ENCODE data around the gene KEAP1. TPM values are rescaled to one million over a fixed set of nuclear protein-coding genes. Genes with fewer than 3 reads are reported as not detected.

Gene KEAP1
- total RNA-seq, 1 experiment from 2014 or later: 75.2 TPM

GRCh38 chr19:10537668-10538067, 34.5 kb upstream of the KEAP1 start:
- H3K4me2 ChIP-seq (ENCODE audit: low read length): no peak overlapping the region
- no peaks in the 10 kb centered on the region for H3K36me3 ChIP-seq (ENCODE audit: control insufficient read depth in 1 of 2, insufficient read depth in 2 of 2, low read length in 2 of 2)
- CTCF ChIA-PET: no interaction called here
- H3K9ac ChIP-seq (ENCODE audit: low read length): no peak overlapping the region
- H3K27me3 ChIP-seq (ENCODE audit: insufficient read depth, low read length): no peaks in the 10 kb centered on the region
- TF ChIP-seq CEBPB (IDR thresholded peaks at IDR 0.05; ENCODE audit: low read depth): no peak
- TF ChIP-seq SP1 (IDR thresholded peaks at IDR 0.05; ENCODE audit: low read depth): no peak
- no peak for TF ChIP-seq CBX3 (IDR thresholded peaks at IDR 0.05; ENCODE audit: low read depth)
- H3K9me2 ChIP-seq (ENCODE audit: insufficient read depth): no peaks in the 10 kb centered on the region
- RAD21 ChIA-PET (ENCODE audit: low non-redundant PET in 1 of 2, low total read pairs in 2 of 2, uncharacterized antibody in 2 of 2, unreplicated experiment in 2 of 2): no interaction called here
- ATAC-seq (no peak), DNase-seq (ENCODE audit: low read depth, low spot score) (no peak)
- H2AFZ ChIP-seq (ENCODE audit: low read depth, low read length, poor library complexity, severe bottlenecking): no peak overlapping the region
- no peak overlapping the region for H3K4me3 ChIP-seq (replicated peaks in 1 of 2; ENCODE audit: low read depth in 1 of 2, low read length in 2 of 2)
- H3K4me1 ChIP-seq (ENCODE audit: control insufficient read depth in 1 of 2, insufficient read depth in 2 of 2, low read length in 2 of 2): peaks cover 0 to 6% of the 10 kb centered on the region in 2 experiments; a peak in 2 of 4 replicates
- H3K9me3 ChIP-seq (ENCODE audit: control insufficient read depth in 1 of 2, insufficient read depth in 1 of 2, low read depth in 1 of 2, low read length in 2 of 2): no peaks in the 10 kb centered on the region; a peak in 1 of 4 replicates
- POLR2A ChIA-PET: no interaction called here
- H3K27ac ChIP-seq (ENCODE audit: low read depth, low read length): no peak overlapping the region
- no TSS peak for BruUV-seq (replicated peaks)
- intact Hi-C loops (cut with micrococcal nuclease): no loop called here
- H4K20me1 ChIP-seq (ENCODE audit: insufficient read depth): no peaks in the 10 kb centered on the region
- H3K79me2 ChIP-seq (ENCODE audit: insufficient read depth, low read length): no peaks in the 10 kb centered on the region

GRCh38 chr19:10535613-10536012, 32.5 kb upstream of the KEAP1 start:
- Histone ChIP-seq H2AFZ (ENCODE audit: low read depth, low read length, poor library complexity, severe bottlenecking) (no peak overlapping the region), H3K27ac (ENCODE audit: low read depth, low read length) (no peak overlapping the region), H3K9me3 (ENCODE audit: control insufficient read depth in 1 of 2, insufficient read depth in 1 of 2, low read depth in 1 of 2, low read length in 2 of 2) (no peaks in the 10 kb centered on the region; a peak in 1 of 4 replicates), H3K9ac (ENCODE audit: low read length) (no peak overlapping the region), H3K4me3 (replicated peaks in 1 of 2; ENCODE audit: low read depth in 1 of 2, low read length in 2 of 2) (no peak overlapping the region), H3K27me3 (ENCODE audit: insufficient read depth, low read length) (no peaks in the 10 kb centered on the region), H3K4me2 (ENCODE audit: low read length) (no peak overlapping the region), H4K20me1 (ENCODE audit: insufficient read depth) (no peaks in the 10 kb centered on the region), H3K36me3 (ENCODE audit: control insufficient read depth in 1 of 2, insufficient read depth in 2 of 2, low read length in 2 of 2) (no peaks in the 10 kb centered on the region), H3K4me1 (ENCODE audit: control insufficient read depth in 1 of 2, insufficient read depth in 2 of 2, low read length in 2 of 2) (no peaks in the 10 kb centered on the region), H3K9me2 (ENCODE audit: insufficient read depth) (no peaks in the 10 kb centered on the region), H3K79me2 (ENCODE audit: insufficient read depth, low read length) (no peaks in the 10 kb centered on the region)
- RAD21 ChIA-PET (ENCODE audit: low non-redundant PET in 1 of 2, low total read pairs in 2 of 2, uncharacterized antibody in 2 of 2, unreplicated experiment in 2 of 2): interaction anchor here in 1 of 2 experiments (0.6 kb wide), 1 partner anchor 103 kb away, joined by 3 read pairs; no protein-coding TSS in a partner anchor
- DNase-seq (ENCODE audit: low read depth, low spot score) (no peak), ATAC-seq (no peak)
- no peak for TF ChIP-seq ZFX (IDR thresholded peaks at IDR 0.05)
- no peak for TF ChIP-seq YY1 (IDR thresholded peaks at IDR 0.05; ENCODE audit: extremely low read depth, insufficient replicate concordance, low read depth, low read length)
- TF ChIP-seq SIN3A (IDR thresholded peaks at IDR 0.05; ENCODE audit: low read depth): no peak
- TF ChIP-seq SP1 (IDR thresholded peaks at IDR 0.05; ENCODE audit: low read depth): no peak
- TF ChIP-seq CEBPB (IDR thresholded peaks at IDR 0.05; ENCODE audit: low read depth): no peak
- TF ChIP-seq FOSL1 (IDR thresholded peaks at IDR 0.05; ENCODE audit: low read depth): no peak
- TF ChIP-seq MAX (IDR thresholded peaks at IDR 0.05): no peak
- TF ChIP-seq POLR2A (IDR thresholded peaks at IDR 0.05; ENCODE audit: borderline replicate concordance, extremely low read depth, insufficient read depth, insufficient read length): no peak
- no peak for TF ChIP-seq CTCF (IDR thresholded peaks at IDR 0.05 in 2 of 3, conservative IDR thresholded peaks at IDR 0.05 in 1 of 3; ENCODE audit: borderline replicate concordance in 1 of 3, insufficient read depth in 1 of 3, low read depth in 2 of 3, low read length in 2 of 3)
- intact Hi-C loops (cut with micrococcal nuclease): no loop called here
- BruUV-seq (replicated peaks): no TSS peak
- CTCF ChIA-PET: interaction anchor here (0.9 kb wide), 1 partner anchor 8 kb away, joined by 5 read pairs; no protein-coding TSS in a partner anchor
- POLR2A ChIA-PET: no interaction called here
